ENCODE measurements around the gene SLC5A10. TPM values are rescaled to one million over a fixed set of nuclear protein-coding genes. Genes with fewer than 3 reads are reported as not detected.
"Not testable (repeated sequence)": the region's sequence is repeated elsewhere in the genome, so short reads cannot be mapped to it uniquely, and the experiment has no call there.

The SLC5A10 gene
- total and polyA plus RNA-seq, 8 donors, result 0.60 to 1.0 (median 0.77) TPM; not detected in 2

DNA sequence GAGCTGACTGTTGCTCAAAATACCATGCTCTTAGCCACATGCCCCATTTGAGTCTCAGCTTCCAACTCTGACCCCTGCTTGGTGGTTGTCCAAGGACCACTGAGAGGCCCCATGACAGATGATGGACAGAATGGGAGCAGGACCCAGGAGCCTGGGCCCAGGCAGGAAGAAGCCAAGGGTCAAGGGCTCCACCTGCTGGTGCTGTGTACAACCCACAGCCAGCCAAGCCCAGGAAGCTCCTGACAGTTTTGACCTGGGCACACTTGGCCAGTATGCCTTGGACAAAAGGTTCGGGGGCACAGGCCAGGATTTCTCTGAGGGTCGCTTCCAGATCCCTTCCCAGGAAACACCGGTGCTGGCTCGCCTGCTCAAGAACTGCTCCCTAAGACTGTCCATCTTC is 79.8 kb downstream of the SLC5A10 start:
- ATAC-seq (peak; percentile 93), DNase-seq (peak in 2 of 4 donors; percentile 63 to 69)
- H3K4me1 ChIP-seq; intact Hi-C loops (cut with DNase I); H3K9me3 ChIP-seq; H3K36me3 ChIP-seq; H3K4me3 ChIP-seq; H3K27me3 ChIP-seq; H3K27ac ChIP-seq: not testable (repeated sequence)
- TF ChIP-seq, protein P1, sequence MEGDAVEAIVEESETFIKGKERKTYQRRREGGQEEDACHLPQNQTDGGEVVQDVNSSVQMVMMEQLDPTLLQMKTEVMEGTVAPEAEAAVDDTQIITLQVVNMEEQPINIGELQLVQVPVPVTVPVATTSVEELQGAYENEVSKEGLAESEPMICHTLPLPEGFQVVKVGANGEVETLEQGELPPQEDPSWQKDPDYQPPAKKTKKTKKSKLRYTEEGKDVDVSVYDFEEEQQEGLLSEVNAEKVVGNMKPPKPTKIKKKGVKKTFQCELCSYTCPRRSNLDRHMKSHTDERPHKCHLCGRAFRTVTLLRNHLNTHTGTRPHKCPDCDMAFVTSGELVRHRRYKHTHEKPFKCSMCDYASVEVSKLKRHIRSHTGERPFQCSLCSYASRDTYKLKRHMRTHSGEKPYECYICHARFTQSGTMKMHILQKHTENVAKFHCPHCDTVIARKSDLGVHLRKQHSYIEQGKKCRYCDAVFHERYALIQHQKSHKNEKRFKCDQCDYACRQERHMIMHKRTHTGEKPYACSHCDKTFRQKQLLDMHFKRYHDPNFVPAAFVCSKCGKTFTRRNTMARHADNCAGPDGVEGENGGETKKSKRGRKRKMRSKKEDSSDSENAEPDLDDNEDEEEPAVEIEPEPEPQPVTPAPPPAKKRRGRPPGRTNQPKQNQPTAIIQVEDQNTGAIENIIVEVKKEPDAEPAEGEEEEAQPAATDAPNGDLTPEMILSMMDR (IDR thresholded peaks at IDR 0.05), result peak; percentile 27 to 47

DNA sequence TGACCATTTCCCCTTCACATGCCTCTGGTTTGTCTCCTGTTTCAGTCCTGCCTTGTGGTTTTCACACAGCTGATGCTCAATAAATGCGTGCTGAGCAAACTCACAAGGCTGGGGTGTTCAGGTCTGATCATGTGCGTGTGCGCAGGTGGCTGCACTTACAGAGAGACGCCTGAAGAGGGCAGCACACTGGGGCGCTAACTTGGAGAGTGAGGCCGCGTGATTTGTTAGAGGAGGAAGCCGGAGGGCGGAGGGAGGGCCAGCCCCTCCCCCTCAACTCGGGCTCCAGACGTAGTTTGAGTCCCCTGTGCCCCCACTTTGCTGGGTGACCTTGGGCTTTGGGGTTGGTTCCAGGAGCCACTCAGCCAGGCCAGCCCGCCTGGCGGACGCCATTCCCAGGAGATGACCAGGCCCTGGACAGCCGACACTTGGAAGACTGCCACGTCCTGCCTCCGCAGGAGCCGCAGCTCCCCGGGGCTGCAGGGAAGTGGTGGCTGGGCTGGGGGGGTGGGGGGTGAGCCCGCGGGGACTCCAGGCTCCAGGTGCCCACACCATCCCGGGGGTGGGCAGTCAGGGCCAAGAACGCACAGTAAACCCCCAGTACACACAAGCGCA is 80.5 kb downstream of the SLC5A10 start:
- H3K36me3 ChIP-seq; DNase-seq; intact Hi-C loops (cut with DNase I); H3K4me3 ChIP-seq; H3K9me3 ChIP-seq; H3K4me1 ChIP-seq; H3K27me3 ChIP-seq; H3K27ac ChIP-seq: not testable (repeated sequence)
- peak; percentile 96 for ATAC-seq

DNA sequence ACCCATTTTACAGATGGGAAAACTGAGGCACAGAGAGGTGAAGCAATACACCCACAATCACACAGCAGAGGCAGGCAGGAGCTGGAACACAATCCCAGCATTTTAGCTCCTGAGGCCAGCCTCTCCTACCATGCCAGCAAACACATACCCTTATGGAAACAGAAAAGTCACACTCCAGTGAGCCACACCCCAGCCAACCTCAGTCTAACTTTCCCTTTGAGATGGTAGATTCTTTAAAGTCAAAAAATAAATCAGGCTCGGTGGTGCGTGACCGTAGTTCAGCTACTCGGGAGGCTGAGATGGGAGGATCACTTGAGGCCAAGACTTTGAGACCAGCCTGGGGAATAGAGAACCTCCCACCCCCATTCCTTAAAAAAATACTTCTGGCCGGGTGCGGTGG is 84.2 kb downstream of the SLC5A10 start:
- DNase-seq; H3K4me1 ChIP-seq; H3K36me3 ChIP-seq; H3K27me3 ChIP-seq; ATAC-seq; intact Hi-C loops (cut with DNase I); H3K9me3 ChIP-seq; H3K27ac ChIP-seq; H3K4me3 ChIP-seq: not testable (repeated sequence)

DNA sequence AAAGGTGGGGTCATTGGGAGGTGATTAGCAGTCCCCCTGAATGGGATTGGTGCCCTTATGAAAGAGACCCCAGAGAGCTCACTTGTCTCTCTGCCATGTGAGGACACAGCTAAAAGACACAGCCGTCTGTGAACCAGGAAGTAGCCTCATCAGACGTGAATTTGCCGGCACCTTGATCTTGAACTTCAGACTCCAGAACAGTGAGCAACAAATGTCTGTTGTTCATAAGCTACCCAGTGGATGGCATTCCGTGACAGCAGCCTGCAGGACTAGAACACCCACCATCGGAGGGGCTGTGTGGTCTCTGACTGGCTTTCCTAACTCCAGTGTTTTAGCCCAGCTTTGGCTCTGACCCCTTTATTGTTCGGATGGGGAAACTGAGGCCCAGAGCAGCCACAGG is 85.6 kb downstream of the SLC5A10 start:
- H3K4me1 ChIP-seq, result not testable (repeated sequence)

GRCh38 chr17:19038007-19038406 is 86.0 kb downstream of the SLC5A10 start:
- DNase-seq; H3K9me3 ChIP-seq; intact Hi-C loops (cut with DNase I); H3K36me3 ChIP-seq; H3K4me1 ChIP-seq; H3K27me3 ChIP-seq; H3K4me3 ChIP-seq; H3K27ac ChIP-seq: not testable (repeated sequence)
- peak; percentile 31 for ATAC-seq

More for the DNA sequence above, 85.6 kb downstream of the SLC5A10 start:
- ATAC-seq; H3K36me3 ChIP-seq; H3K27ac ChIP-seq; DNase-seq; H3K4me3 ChIP-seq; H3K27me3 ChIP-seq; intact Hi-C loops (cut with DNase I); H3K9me3 ChIP-seq: not testable (repeated sequence)

GRCh38 chr17:19038730-19039129 is 86.8 kb downstream of the SLC5A10 start:
- H3K27ac ChIP-seq; intact Hi-C loops (cut with DNase I); H3K9me3 ChIP-seq; H3K36me3 ChIP-seq; H3K4me1 ChIP-seq; H3K27me3 ChIP-seq; ATAC-seq; H3K4me3 ChIP-seq; DNase-seq: not testable (repeated sequence)

DNA sequence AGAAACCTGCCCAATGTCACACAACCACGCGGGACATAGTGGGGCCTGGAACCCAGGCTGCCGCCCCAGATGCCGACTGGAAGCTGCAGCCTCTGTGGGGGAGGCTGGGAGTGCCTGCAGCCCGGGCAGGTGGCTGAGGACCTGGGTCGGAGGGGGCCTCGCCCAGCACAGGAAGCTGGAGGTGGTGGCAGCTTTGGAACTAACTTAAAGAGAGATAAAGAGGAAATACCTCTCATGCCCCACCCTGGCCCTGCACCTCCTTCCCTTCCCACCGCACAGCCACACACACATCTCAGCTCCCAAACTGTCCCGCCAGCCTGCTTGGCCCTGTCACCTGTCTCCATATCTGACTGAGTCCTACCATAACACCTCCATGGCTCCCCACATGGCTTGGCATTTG is 88.4 kb downstream of the SLC5A10 start:
- H3K9me3 ChIP-seq; H3K4me3 ChIP-seq; ATAC-seq; H3K4me1 ChIP-seq; H3K27ac ChIP-seq; H3K27me3 ChIP-seq; DNase-seq; H3K36me3 ChIP-seq; intact Hi-C loops (cut with DNase I): not testable (repeated sequence)

DNA sequence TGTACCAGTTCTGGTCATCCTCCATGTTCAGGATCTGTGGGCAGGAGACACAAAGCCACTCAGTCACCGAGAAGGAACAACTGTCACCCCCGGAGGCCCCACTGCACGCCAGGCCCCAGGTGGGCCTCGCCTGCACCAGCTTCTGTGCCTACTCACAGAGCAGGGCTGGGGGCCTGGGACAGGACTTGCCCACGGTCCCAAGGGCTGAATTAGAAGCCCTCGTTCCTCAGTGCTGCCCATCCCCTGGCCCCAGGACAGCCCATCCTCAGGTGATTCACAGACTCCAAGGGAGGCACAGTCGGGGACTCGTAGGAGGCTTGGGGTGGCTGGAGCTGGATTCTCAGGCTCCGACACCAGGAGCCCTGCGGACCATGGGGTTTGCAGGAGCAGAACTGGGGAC is 89.9 kb downstream of the SLC5A10 start:
- H3K27me3 ChIP-seq; H3K9me3 ChIP-seq; H3K4me3 ChIP-seq; intact Hi-C loops (cut with DNase I); ATAC-seq; H3K4me1 ChIP-seq; H3K36me3 ChIP-seq; H3K27ac ChIP-seq: not testable (repeated sequence)
- DNase-seq, result peak in 1 of 4 donors; percentile 21

- DNase-seq; H3K9me3 ChIP-seq; H3K27me3 ChIP-seq; ATAC-seq; H3K4me1 ChIP-seq; H3K27ac ChIP-seq; H3K4me3 ChIP-seq; intact Hi-C loops (cut with DNase I); H3K36me3 ChIP-seq: not testable (repeated sequence)
Measured at GRCh38 chr17:19042369-19042768, 90.4 kb downstream of the SLC5A10 start.

DNA sequence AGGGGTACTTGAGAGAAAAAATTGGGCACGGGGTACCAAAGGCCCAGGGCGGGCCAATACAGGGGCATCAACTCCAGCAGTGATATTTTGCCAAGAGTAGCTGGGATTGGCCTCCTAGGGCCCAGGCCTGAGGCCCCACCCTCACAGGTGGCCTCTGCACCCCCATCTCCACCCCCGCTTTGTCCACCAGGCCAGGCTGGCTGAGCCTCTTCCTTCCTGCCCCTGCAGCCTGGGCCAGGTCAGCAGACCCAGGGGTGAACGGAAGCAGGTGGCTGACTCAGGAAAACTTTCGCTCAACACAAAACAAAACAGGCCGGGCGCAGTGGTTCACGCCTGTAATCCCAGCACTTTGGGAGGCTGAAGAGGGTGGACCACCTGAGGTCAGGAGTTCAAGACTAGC is 91.1 kb downstream of the SLC5A10 start:
- H3K27ac ChIP-seq; H3K27me3 ChIP-seq; DNase-seq; H3K9me3 ChIP-seq; H3K36me3 ChIP-seq; intact Hi-C loops (cut with DNase I); H3K4me1 ChIP-seq; H3K4me3 ChIP-seq: not testable (repeated sequence)
- peak; percentile 38 for ATAC-seq

GRCh38 chr17:19044643-19045042 is 92.7 kb downstream of the SLC5A10 start:
- H3K4me3 ChIP-seq; H3K36me3 ChIP-seq; H3K9me3 ChIP-seq; DNase-seq; ATAC-seq; intact Hi-C loops (cut with DNase I); H3K4me1 ChIP-seq; H3K27ac ChIP-seq; H3K27me3 ChIP-seq: not testable (repeated sequence)

GRCh38 chr17:19046782-19047375 is 94.9 kb downstream of the SLC5A10 start, which contains the start of gene GRAP:
GRAP (minus strand) TSS chr17:19046957; CDS start chr17:19046926, 31 bp downstream.
- H3K36me3 ChIP-seq; H3K27me3 ChIP-seq; intact Hi-C loops (cut with DNase I); DNase-seq; H3K4me3 ChIP-seq; H3K27ac ChIP-seq; H3K9me3 ChIP-seq; H3K4me1 ChIP-seq: not testable (repeated sequence)
- ATAC-seq, result peak; percentile 34

GRCh38 chr17:19047510-19047909 is 95.5 kb downstream of the SLC5A10 start:
- H3K9me3 ChIP-seq; H3K27me3 ChIP-seq; ATAC-seq; H3K4me1 ChIP-seq; H3K27ac ChIP-seq; H3K36me3 ChIP-seq; intact Hi-C loops (cut with DNase I); H3K4me3 ChIP-seq: not testable (repeated sequence)
- DNase-seq, result peak in 1 of 4 donors; percentile 2

All from left lung (tissue), 10 donors.